Hematopoietic multipotent progenitor cell treated with erythropoietin and hydrocortisone succinate and interleukin-3 and kit ligand, for 8 days (in vitro differentiated cells): ENCODE measurements around the gene RAB29.
"Not testable (repeated sequence)": the region's sequence is repeated elsewhere in the genome, so short reads cannot be mapped to it uniquely, and the experiment has no call there.

Source experiments
- DNase-seq: peaks from one replicate; pipeline ENCODE4 v3.0.0-alpha.2; 2015

The RAB29 gene, protein sequence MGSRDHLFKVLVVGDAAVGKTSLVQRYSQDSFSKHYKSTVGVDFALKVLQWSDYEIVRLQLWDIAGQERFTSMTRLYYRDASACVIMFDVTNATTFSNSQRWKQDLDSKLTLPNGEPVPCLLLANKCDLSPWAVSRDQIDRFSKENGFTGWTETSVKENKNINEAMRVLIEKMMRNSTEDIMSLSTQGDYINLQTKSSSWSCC

DNA sequence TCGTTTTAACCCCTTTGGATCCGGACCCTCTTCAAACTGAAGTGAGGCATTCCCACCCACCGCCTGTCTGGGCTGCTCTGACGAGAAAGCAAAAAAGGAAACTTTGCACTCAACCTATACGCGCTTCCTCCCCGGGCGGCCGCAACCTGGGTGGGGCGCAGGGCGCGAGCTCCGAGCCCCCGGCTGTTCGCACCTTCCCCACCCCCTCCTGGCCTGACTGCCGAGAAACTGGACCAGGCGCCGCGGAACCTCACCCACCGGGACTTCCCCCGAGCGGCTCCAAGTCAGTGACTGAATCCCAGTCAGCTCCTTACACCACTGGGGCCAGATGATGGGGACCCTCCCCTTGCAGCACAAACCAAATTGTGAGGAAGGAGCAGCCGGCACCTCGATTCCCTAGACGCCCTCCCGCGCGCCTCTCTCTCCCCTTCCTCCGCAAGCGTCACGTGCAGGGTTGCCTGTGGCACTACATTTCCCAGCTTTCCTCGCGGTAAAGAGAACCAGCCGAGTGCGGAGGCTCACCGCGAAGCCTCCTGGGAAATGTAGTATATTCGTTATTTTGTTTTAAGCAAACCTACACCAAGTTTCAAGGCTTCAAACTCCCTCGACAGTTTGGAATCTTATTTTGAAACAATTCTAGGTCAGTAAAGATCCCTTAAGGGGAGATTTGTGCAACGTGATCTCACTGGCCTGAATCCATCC is at the start of gene RAB29:
TSS of gene RAB29 (minus strand) at position 468 of the 702 bp plus-strand sequence. CDS start 526 bp downstream, outside the sequence.
- peak; percentile 85 for DNase-seq

DNA sequence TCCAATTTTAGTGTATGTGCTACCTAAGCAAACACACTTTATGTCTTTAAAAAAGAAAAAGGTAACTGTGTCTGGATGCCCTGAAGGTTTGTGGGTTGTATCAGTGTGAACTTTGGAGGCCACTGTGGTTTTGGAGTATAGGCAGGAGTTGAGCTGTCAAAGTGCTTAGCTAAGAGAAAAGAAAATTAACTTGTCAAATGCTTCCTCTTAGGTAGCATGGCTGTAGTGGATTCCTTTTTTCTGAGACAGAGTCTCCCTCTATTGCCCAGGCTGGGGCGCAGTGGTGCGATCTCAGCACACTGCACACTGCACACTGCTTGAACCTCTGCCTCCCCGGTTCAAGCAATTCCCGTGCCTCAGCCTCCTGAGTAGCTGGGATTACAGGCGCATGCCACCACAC is 48.9 kb upstream of the RAB29 start:
- DNase-seq: no peak

DNA sequence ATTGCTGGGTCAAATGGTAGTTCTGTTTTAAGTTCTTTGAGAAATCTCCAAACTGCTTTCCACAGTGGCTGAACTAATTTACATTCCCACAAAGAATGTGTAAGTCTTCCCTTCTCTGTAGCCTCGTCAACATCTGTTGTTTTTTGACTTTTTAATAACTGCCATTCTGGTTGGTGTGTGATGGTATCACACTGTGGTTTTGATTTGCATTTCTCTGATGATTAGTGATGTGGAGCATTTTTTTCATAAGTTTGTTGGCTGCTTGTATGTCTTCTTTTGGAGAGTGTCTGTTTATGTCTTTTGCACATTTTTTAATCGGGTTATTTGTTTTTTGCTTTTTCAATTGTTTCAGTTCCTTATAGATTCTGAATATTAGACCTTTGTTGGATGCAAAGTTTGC is 48.0 kb upstream of the RAB29 start:
- not testable (repeated sequence) for DNase-seq

DNA sequence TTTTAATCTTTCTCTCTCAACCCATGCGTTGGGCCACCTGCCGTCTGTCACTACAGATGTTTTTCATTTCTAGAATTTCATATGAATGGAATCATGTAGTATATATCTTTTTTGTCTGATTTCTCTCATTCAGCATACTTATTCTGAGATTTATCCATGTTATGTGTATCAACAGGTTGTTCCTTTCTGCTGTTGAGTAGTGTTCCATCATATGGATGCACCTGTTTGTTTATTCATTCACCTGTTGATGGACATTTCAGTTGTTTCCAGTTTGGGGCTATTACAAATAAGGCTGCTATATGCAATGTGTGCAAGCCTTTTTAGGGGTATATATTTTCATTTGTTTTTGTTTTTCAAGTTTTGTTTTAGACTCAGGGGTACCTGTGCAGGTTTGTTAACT is 47.1 kb upstream of the RAB29 start:
- no peak for DNase-seq

DNA sequence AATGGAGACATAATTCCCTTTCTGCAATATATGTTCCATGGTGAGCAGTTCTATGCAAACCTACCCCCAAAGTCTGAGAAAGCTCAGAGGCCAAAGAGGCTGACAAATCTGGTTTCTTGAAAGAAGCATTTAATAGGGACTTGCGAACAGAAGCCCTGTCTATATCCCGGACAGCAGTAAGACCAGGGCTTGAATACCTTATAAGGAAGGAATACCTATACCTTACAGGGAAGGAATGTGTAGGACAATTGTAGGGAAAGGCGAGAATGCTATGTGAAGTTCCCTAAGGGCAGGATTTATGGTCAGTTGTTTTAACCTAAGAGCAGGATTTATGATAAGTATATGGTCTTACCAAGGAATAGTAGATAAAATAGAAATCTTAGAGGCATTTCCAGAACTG is 42.7 kb upstream of the RAB29 start:
- DNase-seq: no peak

DNA sequence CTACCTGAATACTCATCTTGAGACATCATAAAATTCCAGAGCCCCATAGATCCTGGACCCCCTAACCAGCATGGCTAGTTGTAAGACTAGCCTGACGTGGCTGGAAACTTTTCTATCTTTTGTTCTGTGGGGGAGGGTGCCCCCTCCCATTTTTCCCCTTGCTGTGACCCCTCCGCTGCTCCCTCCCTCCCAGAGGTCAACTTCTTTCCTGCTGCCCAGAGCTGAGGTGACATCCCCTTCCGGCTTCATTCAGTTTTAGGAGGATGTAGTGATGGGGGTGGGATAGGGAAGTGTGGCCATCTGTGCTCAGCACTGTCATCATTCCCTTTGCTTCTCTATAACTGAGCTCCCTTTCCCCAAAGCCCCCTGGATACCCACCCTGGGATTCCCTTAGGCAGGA is 42.1 kb upstream of the RAB29 start:
- DNase-seq: no peak

DNA sequence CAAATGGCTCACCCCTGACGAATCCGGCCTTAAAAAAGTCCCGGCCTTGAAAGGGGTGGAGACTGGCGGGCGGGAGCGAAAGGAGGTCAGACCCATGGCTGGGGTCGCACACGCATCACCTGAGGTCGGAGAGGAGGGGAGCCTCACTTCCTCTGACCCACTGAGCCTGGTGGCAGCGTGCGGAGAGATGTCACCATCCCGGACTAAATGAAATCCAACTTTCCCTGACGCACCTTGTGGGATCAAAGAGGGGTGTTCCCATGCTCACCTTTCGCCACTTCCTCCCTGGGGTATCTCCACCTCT is 38.4 kb upstream of the RAB29 start:
- no peak for DNase-seq

DNA sequence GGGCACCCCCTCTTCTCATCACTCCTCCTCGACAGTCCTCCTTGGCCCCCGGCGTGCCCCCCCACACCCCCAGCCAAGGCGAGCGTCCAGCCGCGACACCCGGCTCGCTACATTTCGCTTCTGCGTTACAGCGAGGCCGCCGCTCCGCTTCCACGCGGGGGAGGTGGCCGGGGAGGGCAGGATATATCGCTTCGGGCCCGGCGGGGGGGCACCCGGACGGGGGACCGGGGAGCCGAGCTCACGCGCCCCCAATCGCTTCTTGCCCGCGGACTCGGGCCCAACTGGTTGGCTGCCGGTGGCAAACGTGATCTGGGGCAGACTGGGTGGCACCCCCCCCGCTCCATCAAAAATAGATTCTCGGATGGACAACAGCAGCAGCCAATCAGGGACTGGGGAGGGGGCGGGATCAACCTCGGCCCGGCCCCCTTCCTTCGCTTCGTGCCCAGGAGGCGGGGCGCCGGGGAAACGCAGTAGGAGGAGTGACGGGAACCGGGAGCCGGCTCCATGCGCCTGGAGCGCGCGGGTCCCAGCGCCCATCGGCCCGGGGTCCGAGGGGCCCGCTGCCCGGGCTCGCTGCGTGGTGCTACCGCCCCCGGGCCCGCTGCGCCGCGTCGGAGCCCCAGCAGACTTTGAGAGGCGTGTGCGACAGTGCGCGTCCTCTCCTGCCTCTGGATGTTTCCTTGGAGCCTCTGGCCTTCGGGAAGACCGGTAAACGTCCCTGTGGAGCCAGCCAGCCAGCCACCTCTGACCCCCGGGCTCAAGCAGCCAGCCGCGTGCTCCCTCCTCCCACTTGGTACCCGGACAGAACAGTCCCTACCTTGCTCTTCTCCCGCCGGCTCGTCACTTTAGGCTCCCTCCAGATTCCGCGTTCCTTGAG is 37.8 kb upstream of the RAB29 start, which contains the start of gene SLC41A1:
TSS of gene SLC41A1 (minus strand) at position 321 of the 877 bp plus-strand sequence. CDS start 2,757 bp downstream, outside the sequence.
- peak; percentile 91 for DNase-seq

DNA sequence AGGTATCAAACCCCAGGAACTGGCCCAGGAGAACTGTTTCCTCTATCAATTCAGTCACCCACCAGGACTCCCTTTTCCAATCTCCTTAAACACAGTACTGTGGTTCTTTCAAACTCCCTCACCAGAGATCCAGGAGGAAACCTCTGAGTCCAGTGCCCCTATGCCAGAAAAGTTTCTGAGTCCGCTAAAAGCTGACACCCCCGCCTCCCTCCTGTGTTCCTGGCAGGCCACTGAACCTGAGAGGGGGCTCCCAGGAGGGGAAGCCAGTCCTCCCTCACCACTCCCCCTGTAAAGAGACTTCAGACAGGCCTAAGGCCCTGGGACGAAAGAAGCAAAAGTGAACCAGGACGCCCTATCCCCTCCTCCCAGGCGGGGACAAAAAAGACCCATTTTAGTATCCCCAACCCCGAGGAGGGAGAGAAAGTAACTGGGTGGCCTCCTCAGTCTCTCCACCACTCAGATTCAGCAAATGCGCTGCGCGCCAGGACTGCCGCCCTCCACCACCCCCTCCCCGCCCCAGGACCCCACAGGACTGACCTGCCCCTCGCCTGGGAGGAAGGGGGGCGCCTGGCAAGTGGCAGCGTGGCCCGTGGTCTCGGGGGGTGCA is 37.1 kb upstream of the RAB29 start:
- DNase-seq: peak; percentile 15

DNA sequence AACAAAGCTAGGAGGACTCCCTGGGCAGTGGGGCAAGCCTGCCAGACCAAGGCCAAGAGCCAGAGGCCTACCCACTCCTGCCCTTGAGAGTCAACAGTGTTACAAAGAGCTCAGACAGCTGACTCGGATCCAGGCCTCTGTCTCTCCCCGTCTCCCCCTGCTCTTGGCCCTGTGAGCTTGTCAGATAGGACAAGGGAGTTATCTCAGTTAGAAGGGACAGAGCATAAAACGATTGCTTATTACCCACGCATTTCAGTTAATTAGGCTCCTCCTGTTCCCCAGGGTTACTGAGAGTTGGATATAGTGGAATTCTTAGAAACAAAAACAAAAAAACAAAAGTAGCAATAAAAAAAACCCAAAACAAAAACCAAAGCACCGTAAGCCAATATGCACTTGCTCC is 36.4 kb upstream of the RAB29 start:
- DNase-seq: peak; percentile 88

DNA sequence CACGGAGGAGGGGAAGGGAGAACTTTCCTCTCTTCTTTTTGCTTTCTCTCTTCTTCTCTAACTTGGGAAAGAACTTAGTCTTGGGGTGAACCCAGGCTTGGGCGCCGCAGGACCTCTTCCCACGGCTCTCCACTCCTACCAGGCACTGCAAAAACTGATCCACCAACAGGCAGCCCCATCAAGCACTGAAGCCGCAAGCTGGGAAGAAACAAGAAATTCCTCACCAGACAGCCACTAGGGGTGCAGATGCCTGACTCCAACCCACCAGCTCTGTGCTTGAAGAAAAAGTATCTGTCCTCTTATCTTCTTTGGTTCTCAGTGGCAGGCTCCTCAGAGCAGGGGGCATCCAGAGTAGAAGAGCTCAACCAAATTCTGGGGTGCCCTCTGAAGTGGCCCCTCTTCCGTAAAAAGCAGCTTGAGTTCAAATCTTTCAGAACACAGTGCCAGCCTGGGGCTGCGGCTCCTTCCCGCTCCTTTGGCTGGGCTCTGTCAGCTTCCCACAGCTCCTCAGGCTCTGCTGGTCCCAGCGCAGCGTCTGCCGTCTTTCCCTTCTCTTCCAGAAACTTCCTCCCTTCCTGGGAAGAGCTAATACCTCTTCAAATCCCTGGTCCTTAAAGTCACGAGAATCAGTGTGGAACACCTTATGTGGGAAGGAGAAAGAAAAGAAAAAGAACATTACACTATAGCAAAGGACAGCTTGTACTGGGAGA is 35.3 kb upstream of the RAB29 start:
- DNase-seq: peak; percentile 62

DNA sequence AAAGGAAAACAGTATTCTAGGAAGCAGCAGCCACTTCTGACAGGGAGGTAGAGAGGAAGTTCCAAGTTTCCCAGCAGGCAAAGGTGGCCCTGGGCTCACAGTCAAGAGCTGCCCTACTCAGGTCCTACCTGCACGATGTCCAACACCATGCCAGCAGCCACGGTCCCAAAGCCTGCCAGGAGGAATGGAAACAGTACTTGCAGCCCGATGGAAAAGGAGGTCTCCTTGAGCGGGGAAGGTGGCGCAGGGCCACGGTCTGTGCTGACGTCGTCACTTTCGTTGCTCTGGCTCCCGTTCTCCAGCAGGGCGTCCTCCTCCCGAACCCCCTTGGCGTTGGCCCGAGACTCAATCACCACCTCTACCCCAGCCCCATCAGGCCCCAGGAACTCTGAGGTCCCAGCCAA is 34.7 kb upstream of the RAB29 start:
- no peak for DNase-seq

DNA sequence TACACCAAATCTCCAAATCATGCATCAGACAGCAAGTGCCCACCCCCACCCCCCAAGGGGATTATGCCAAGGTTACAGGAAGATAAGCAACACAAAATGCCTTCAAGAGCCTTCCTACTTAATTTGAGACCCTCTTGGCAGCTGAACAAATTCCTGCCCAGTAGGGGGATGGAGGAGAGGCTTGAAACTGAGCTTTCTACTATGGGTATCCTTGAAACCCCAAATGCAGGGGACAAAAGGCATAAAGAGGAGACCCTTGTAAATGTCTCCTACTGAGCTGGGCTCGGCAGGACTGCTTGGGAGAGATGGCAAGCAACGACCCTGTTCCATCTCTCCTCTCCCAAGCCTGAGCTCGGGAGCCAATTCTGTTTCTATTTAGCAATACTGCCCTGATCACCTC is 34.2 kb upstream of the RAB29 start:
- DNase-seq: peak; percentile 12

DNA sequence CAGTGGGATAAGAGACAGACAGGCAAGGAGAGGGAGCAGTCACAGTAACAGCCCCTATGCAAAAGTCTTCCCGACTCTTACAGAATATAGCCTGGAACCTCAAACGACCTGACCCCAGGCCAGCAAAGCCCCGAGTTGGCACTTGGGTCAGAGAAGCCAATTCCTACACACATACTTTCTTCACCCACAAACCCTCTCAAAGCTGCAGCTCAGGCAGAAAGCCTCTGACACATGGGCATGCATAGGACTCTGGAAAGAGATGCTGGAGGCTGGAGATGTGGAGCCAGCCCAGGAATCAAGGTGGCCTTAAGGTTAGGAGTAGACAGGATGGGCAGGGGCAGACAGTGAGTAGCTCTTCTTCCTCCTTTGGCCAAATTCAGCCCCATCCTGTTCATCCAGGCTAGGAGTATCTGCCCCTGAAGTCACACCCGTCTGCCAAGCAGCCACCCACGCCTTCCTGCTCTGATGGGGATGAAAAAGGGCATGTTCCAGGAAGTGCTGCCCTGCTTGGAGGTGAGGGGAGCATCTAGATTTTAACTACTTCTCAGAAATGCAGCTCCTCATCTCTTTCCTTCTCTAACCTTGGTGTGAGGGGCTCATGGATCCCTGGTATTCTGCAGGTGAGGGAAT is 29.9 kb upstream of the RAB29 start:
- peak; percentile 10 for DNase-seq

DNA sequence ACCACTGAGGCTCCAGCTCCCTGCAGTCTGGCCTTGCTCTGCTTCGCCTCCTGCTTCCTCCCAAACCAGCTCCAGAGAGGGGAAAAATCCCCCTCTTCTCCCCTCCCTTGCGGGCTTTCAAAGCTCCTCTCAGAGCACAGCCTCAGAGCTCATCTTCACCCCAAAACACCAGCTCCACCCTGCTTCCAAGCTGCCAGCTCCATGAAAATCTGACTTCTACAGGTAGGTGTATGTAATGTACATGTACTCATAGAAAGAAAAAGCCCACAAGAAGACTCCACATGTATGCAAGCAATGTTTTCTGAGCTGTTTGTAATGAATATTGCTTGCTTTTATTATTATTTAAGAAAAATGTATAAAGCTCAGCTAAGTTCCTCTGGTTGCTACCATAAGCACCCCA is 29.3 kb upstream of the RAB29 start:
- no peak for DNase-seq

DNA sequence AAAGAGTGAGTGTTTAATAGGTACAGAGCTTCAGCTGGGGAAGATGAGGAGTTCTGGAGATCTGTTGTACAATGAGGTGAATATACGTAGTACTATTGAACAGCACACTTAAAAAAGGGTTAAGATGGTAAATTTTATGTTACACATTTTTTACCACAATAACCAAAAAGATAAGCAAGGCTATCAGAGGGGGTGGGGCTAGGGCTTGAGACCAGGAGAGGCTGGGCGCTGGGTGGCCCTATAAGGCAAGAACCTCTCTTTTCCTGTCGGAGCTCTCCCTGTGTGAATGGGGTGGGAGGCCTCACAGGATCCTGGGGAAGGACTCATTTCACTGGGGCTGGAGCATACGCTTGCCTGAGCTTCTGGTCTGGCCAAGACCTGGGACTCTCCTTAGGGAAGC is 28.7 kb upstream of the RAB29 start:
- peak; percentile 54 for DNase-seq

DNA sequence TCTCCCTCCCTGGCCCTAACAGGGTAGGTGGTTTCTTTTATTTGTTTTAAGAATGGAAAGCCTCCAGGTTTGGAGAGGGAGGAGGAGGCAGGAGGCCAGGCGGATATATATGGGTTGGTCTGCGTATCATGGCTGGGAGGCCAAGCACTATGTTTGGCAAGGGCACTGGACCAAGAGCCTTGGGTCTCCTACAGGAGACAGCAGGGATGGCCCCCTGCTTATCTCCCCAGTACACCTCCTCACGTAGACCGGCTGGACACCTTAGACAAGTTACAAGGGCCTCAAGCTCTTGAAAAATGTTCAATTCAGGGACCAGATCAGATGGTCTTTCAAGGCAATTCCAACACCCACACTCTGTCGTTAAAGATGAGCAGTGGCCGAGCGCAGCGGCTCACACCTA is 26.8 kb upstream of the RAB29 start:
- peak; percentile 29 for DNase-seq

DNA sequence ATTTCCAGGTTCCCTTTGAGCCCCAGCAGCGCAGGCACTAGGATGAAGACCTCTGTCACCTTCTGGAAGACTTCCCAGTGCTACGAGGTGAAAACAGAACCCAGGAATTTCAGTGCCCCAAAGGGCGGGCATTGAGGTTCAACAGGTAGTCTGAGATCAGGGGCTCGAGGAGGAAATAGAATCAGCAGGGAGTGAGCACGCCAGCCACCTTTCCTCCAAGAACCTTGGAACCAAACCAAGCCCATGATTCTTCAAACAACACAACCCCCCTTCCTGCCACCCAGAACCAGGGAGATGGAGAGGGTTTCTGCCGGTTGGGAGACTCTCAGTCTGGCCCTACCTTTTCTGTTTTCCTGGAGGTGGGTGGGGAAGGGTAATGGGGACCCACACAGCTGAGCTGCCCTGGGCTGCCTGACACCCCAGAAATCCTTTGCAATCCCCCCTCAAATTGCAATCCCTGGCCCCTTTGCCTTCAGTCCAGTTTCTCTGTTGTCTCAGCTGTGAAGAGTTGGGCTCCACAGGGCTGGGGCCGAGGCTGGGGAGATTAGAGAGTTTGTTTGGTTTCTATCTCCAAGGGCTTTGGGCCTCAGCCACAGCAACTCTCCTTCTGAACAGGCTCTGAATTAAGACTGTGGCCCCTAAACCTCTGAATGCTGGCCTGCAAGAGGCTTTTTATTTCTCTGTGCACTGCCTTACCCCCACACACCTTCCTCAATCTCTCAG is 25.9 kb upstream of the RAB29 start:
- DNase-seq: no peak

DNA sequence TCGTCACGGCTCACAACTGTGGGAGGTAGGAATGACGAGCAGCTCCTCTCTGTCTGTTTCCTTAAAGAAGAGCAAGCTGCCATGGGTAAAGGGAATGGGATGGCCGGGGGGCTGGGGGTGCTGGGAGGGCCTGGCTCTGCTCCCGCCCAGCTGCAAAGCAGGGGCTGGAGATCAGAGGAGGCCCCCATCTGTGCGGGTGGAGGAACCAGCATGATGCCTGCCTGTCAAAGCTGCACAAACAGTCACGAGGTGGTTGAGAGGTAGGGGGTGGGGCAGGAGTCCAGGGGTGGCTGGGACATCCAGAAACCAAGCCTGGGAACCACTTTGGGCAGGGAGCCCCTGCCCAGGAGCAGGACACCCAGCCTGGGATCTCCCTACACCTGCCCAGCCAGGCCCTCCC is 25.1 kb upstream of the RAB29 start:
- DNase-seq: no peak

DNA sequence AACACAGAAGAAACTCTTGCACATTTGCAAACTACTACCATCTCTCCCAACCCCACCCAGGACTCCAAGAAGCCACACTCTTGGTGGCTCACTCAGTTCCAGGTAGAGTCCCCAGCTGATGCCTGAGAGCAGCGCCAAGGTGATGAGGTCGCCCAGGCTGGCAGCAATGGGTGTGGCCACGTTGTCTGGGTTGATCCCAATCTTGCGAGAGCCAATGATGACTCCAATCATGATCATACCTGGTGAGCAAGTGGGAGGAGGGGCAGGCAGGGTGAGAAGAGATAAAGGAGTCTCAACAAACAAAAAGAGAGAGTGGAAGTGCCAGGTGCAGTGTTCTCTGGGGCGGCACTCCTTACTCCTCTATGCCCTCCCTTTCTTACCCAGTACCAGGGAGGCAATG is 23.3 kb upstream of the RAB29 start:
- no peak for DNase-seq

DNA sequence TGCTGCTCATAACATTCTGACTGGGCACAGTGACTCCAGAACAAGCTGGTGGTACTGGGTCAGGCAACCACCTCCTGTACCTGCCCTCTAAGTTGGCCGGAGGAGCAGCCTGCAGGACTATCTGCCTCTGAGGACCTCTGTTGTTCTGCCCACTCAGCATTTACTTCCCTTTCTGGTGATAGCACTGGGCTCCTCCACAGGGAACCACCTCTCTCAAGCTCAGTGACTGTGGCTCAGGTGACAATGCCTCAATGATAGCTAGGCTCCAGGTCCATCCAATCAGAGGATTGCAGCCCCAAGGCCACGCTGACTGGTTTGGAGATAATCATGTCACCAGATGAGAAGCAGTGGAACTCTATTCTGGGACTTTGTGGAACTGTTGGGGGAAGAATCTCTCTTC is 21.9 kb upstream of the RAB29 start:
- no peak for DNase-seq
